Spleen (tissue), 7 donors: ENCODE results near the gene ZIC5.

ENCODE experiments used
- CTCF ChIP-seq, 11 experiments: fragments of 200-600 bp in 7 of 11; fragments of 450-650 bp in 4 of 11; sonication (generic) in 4 of 11; IDR thresholded peaks in 8 of 11; conservative IDR thresholded peaks in 3 of 11; 1 replicate in 7 of 11; 2 replicates in 4 of 11; pipeline versions ENCODE4 v1.4.0 to v1.8.0; 2016 to 2021; ENCODE audit warnings: antibody characterized with exemption in 11 of 11, inconsistent platforms in 4 of 11, mild to moderate bottlenecking in 1 of 11
- POLR2A ChIP-seq, 3 donors: fragments of 450-650 bp; IDR thresholded peaks; one replicate each; pipeline ENCODE4 v1.5.1; 2017; ENCODE audit warnings: antibody characterized with exemption in 3 of 3, mild to moderate bottlenecking in 1 of 3
- POLR2AphosphoS5 ChIP-seq, 3 donors: sonication (generic); formaldehyde crosslinking; IDR thresholded peaks; one replicate each; pipeline ENCODE4 v1.5.1; 2017; ENCODE audit warnings: antibody characterized with exemption in 3 of 3
- donor health status: DM: no; HTN: no; CAD: no; lungs with moderate emphysema.
- donor health status: DM: no; HTN: no; CAD: no.
- donor health status: DM: no; HTN: no; CAD: no.

- TF ChIP-seq POLR2A (IDR thresholded peaks at IDR 0.05) (no peak), CTCF (IDR thresholded peaks at IDR 0.05 in 8 of 11, conservative IDR thresholded peaks at IDR 0.05 in 3 of 11) (no peak), POLR2AphosphoS5 (IDR thresholded peaks at IDR 0.05) (no peak)
These were observed 18.3 kb downstream of the ZIC5 start for GRCh38 chr13:99953138-99953755.
